ENCODE measurements around the gene WTIP. TPM values are rescaled to one million over a fixed set of nuclear protein-coding genes. Genes with fewer than 3 reads are reported as not detected.

Gene WTIP
- total RNA-seq, 1 donor from 2014 or later = 28.2 TPM

GRCh38 chr19:34499155-34499834, 17.7 kb downstream of the WTIP start:
- TF ChIP-seq EZH2 (IDR thresholded peaks at IDR 0.05) (no peak), CTCF (IDR thresholded peaks at IDR 0.05) (no peak), EZH2phosphoT487 (IDR thresholded peaks at IDR 0.05) (no peak)
- H3K4me3 ChIP-seq = no peak overlapping the region
- no peak for DNase-seq (ENCODE audit: low spot score)
- Mint-ChIP-seq H3K4me3 (no peak overlapping the region), H3K27ac (no peak overlapping the region), H3K9me3 (no peaks in the 10 kb centered on the region), H3K4me1 (no peaks in the 10 kb centered on the region), H3K27me3 (ENCODE audit: insufficient read depth, low read depth) (peaks cover 5% of the 10 kb centered on the region), H3K36me3 (peaks cover 6% of the 10 kb centered on the region)
- no peaks in the 10 kb centered on the region for H3K9me3 ChIP-seq (ENCODE audit: low read depth)
- peaks cover 9% of the 10 kb centered on the region for H3F3A ChIP-seq (ENCODE audit: low read depth)
- H3K79me2 ChIP-seq (ENCODE audit: low read depth) = no peaks in the 10 kb centered on the region
- no peaks in the 10 kb centered on the region for H3K36me3 ChIP-seq
- H4K20me1 ChIP-seq (ENCODE audit: low read depth) = peaks cover 24% of the 10 kb centered on the region
- H3K27me3 ChIP-seq = no peaks in the 10 kb centered on the region
- no peak overlapping the region for H3K27ac ChIP-seq
- H3K4me2 ChIP-seq = no peak overlapping the region
- no peak overlapping the region for H3K9ac ChIP-seq
- H2AFZ ChIP-seq (replicated peaks) = no peak overlapping the region
- peaks cover 5% of the 10 kb centered on the region for H3K4me1 ChIP-seq

DNA sequence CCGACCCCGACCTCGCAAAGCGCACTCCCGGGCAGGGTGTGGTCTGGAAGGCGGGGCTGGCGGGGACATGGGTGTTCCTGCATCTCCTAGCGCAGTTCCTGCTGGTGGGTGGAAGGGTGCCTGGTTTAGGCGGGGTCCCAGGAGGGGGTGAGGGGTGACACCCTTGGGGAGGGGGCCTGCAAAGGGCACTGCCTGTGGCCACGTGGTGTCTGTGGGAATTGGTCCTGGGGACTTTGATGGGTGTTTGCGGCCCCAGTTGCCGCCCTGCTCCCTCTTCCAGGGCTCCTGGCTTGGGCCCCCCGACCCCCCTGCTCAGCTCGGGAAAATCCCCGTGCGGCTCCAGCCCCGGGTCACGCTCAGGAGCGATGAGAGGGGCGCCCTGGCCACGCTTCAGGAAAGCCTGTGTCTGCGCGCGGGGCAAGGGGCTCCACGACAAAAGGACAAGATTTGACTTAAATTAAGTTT, 19.1 kb downstream of the WTIP start:
- H3K4me3 ChIP-seq = no peak overlapping the region
- TF ChIP-seq EZH2phosphoT487 (IDR thresholded peaks at IDR 0.05) (no peak), CTCF (IDR thresholded peaks at IDR 0.05) (no peak), EZH2 (IDR thresholded peaks at IDR 0.05) (no peak)

DNA sequence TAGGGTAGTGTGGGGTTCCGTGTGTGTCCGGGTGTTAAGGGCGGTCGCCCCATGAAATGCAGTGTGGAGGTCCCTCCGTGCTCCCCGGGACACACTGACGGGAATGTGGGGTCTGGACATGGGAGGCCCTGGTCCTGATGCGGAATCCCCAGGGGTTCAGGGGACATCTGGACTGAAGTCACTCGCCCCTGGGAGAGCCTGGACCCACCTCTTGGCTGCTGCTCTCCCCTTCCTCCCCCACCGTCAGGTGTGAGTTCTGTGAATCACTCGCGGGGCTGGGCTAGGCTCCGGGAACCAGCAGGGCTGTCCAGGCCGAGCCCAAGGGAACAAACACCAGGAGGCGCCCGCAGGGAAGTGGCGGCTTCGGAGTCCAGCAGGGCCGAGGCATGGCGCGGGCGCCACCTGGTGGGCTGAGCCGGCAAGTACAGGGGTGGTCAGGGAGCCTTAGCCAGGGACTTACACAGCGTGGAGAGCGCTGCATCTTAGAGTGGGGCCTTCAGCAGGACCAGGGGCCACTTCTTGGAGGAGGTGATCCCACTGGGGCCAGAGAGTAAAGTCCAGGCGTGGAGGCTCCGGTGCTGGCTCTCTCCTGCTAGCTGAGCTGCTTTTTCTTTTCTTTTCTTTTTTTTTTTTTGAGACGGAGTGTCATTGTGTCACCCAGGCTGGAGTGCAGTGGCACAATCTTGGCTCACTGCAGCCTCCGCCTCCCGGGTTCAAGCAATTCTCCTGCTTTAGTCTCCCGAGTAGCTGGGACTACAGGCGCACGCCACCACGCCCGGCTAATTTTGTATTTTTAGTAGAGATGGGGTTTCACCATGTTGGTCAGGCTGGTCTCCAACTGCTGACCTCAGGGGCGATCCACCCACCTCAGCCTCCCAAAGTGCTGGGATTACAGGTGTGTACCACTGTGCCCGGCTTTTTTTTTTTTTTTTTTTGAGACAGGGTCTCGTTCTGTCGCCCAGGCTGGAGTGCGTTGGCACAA, 20.1 kb downstream of the WTIP start:
- H3K36me3 Mint-ChIP-seq = peaks cover 6% of the 10 kb centered on the region
- Histone ChIP-seq H3K79me2 (ENCODE audit: low read depth) (no peaks in the 10 kb centered on the region), H2AFZ (replicated peaks) (no peak overlapping the region), H3K4me1 (peaks cover 5% of the 10 kb centered on the region), H3K9me3 (ENCODE audit: low read depth) (no peaks in the 10 kb centered on the region), H3K4me2 (no peak overlapping the region), H3K9ac (no peak overlapping the region), H4K20me1 (ENCODE audit: low read depth) (peaks cover 24% of the 10 kb centered on the region), H3K36me3 (no peaks in the 10 kb centered on the region), H3K27ac (no peak overlapping the region), H3K27me3 (no peaks in the 10 kb centered on the region), H3K4me3 (no peak overlapping the region), H3F3A (ENCODE audit: low read depth) (peaks cover 9% of the 10 kb centered on the region)
- TF ChIP-seq EZH2 (IDR thresholded peaks at IDR 0.05) = no peak
- peak; percentile 99 for TF ChIP-seq CTCF (IDR thresholded peaks at IDR 0.05)
- no peaks in the 10 kb centered on the region for H3K4me1 Mint-ChIP-seq
- H3K4me3 Mint-ChIP-seq = no peak overlapping the region
- peak; percentile 91 for DNase-seq (ENCODE audit: low spot score)
- peaks cover 6% of the 10 kb centered on the region for H3K27me3 Mint-ChIP-seq (ENCODE audit: insufficient read depth, low read depth)
- no peak overlapping the region for H3K27ac Mint-ChIP-seq
- H3K9me3 Mint-ChIP-seq = no peaks in the 10 kb centered on the region

More for the DNA sequence above, 19.1 kb downstream of the WTIP start:
- H3K36me3 Mint-ChIP-seq = peaks cover 6% of the 10 kb centered on the region
- Histone ChIP-seq H2AFZ (replicated peaks) (no peak overlapping the region), H3F3A (ENCODE audit: low read depth) (peaks cover 9% of the 10 kb centered on the region), H4K20me1 (ENCODE audit: low read depth) (peaks cover 24% of the 10 kb centered on the region), H3K79me2 (ENCODE audit: low read depth) (no peaks in the 10 kb centered on the region), H3K36me3 (no peaks in the 10 kb centered on the region), H3K9me3 (ENCODE audit: low read depth) (no peaks in the 10 kb centered on the region), H3K9ac (no peak overlapping the region), H3K4me2 (no peak overlapping the region), H3K27ac (no peak overlapping the region), H3K4me1 (peaks cover 5% of the 10 kb centered on the region), H3K27me3 (no peaks in the 10 kb centered on the region)
- H3K4me3 Mint-ChIP-seq = no peak overlapping the region
- no peak overlapping the region for H3K27ac Mint-ChIP-seq
- DNase-seq (ENCODE audit: low spot score) = no peak
- no peaks in the 10 kb centered on the region for H3K4me1 Mint-ChIP-seq
- H3K27me3 Mint-ChIP-seq (ENCODE audit: insufficient read depth, low read depth) = peaks cover 6% of the 10 kb centered on the region
- no peaks in the 10 kb centered on the region for H3K9me3 Mint-ChIP-seq
